Measurements from ENCODE around the gene CNTN4. TPM values are rescaled to one million over a fixed set of nuclear protein-coding genes. Genes with fewer than 3 reads are reported as not detected.

CNTN4 gene
- polyA plus RNA-seq, 1 experiment: not detected

DNA sequence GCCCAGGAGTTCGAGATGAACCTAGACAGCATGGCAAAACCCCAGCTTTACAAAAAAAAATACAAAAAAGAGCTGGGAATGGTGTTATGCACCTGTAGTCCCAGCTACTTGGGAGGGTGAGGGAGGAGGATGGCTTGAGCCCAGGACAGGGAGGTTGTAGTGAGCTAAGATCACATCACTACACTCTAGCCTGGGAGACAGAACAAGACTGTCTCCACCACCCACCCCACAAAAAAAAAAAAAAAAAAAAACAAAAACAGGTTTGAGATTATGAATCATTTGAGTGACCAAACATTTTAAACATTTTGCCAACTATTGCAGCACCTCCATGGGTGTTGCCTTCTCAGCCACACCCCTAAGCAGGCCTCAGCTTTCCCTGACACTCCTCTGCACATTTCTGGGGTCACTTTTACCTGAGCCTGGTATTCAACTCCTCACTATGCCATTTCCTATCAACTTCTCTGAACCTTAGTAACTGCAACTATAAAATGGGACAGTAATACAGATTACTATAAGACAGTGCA lies 969.8 kb downstream of the CNTN4 start:
- H3K36me3 ChIP-seq (ENCODE audit: control insufficient read depth, insufficient read depth, low read length): no peaks in the 10 kb centered on the region
- TF ChIP-seq, protein P1, sequence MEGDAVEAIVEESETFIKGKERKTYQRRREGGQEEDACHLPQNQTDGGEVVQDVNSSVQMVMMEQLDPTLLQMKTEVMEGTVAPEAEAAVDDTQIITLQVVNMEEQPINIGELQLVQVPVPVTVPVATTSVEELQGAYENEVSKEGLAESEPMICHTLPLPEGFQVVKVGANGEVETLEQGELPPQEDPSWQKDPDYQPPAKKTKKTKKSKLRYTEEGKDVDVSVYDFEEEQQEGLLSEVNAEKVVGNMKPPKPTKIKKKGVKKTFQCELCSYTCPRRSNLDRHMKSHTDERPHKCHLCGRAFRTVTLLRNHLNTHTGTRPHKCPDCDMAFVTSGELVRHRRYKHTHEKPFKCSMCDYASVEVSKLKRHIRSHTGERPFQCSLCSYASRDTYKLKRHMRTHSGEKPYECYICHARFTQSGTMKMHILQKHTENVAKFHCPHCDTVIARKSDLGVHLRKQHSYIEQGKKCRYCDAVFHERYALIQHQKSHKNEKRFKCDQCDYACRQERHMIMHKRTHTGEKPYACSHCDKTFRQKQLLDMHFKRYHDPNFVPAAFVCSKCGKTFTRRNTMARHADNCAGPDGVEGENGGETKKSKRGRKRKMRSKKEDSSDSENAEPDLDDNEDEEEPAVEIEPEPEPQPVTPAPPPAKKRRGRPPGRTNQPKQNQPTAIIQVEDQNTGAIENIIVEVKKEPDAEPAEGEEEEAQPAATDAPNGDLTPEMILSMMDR (IDR thresholded peaks at IDR 0.05; ENCODE audit: insufficient read depth, low read depth, low read length): no peak
- ChIA-PET POLR2A (no interaction called here), CTCF (no interaction called here)
- no peak overlapping the region for H3K4me3 ChIP-seq (ENCODE audit: low read depth, low read length)
- DNase-seq (ENCODE audit: low read depth): no peak
- H3K27me3 ChIP-seq (ENCODE audit: control insufficient read depth, insufficient read depth, low read length): no peaks in the 10 kb centered on the region

DNA sequence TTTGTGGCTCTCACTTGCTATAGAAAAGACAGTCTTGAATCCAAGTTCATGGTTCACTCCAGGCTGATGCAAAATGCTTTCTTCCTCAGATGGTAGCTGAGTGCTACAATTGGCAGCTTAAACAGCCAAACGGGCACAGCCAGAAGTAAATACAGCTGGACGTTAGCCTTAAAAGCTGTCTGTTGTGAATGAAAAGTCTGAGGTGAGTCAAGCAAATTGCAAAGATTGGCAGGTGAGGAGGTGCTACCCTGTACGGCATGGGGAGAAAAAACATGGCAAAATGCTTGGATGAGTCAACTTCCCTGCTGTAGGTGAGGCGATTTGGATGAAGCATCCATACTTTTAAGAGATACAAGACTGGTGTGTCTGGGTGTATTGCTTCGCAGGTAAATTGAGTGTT lies 971.1 kb downstream of the CNTN4 start:
- Histone ChIP-seq H3K4me3 (ENCODE audit: low read depth, low read length) (no peak overlapping the region), H3K27me3 (ENCODE audit: control insufficient read depth, insufficient read depth, low read length) (no peaks in the 10 kb centered on the region), H3K36me3 (ENCODE audit: control insufficient read depth, insufficient read depth, low read length) (no peaks in the 10 kb centered on the region)
- TF ChIP-seq, protein P1 (IDR thresholded peaks at IDR 0.05; ENCODE audit: insufficient read depth, low read depth, low read length): no peak
- CTCF ChIA-PET: no interaction called here
- POLR2A ChIA-PET: no interaction called here
- DNase-seq (ENCODE audit: low read depth): no peak

DNA sequence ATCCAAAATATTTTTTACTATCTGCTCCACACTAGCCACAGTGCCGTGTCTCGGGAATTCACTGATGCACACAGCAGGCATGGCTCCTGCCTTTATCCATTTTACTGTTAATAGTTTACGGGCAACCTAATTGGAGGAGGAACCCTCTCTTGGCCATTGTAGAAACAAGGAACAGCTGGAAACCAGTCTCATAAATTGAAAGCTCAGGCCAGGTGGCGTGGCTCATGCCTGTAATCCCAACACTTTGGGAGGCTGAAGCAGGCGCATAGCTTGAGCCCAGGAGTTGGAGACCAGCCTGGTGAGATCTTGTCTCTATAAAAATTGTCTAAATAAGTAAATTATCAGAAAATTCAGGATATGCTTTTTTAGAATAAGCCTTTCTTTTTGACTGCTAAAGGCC lies 972.5 kb downstream of the CNTN4 start:
- POLR2A ChIA-PET: no interaction called here
- CTCF ChIA-PET: no interaction called here
- DNase-seq (ENCODE audit: low read depth): no peak

DNA sequence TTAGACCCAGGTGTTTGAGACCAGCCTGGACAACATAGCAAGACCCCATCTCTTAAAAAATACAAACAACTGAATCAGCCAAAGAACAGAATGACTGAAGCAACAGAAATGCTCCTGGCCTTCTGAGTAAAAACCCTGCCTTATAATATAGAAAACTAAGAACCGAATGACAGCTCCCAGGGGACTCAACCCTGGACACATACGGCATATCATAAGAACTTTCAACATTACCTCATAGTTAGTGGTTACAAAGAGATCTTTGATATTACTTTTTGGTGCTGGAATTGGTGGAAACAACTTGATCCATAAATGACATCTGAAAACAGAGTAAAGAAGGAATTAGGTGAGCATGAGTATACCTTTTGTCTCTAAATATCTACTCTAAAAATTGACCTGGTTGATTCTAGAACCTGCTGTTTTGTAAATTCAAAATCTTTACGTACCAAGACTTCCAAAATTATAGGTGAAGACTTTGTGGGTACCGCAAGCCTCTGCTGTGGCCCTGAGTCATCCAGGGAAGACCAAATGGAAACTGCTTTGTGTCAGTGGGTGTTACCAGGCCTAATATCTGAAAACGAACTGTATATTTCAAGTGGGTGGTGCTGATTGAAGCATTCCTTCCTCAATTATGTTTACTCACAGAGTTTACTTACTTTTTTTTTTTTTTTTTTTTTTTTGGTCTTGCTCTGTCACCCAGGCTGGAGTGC lies 976.0 kb downstream of the CNTN4 start:
- Histone ChIP-seq H3K27me3 (ENCODE audit: control insufficient read depth, insufficient read depth, low read length) (no peaks in the 10 kb centered on the region), H3K36me3 (ENCODE audit: control insufficient read depth, insufficient read depth, low read length) (no peaks in the 10 kb centered on the region), H3K4me3 (ENCODE audit: low read depth, low read length) (no peak overlapping the region)
- ChIA-PET CTCF (interaction anchor here (1.1 kb wide), 1 partner anchor 35 kb away, joined by 3 read pairs; no protein-coding TSS in a partner anchor), POLR2A (no interaction called here)
- TF ChIP-seq, protein P1 (IDR thresholded peaks at IDR 0.05; ENCODE audit: insufficient read depth, low read depth, low read length): no peak
- DNase-seq (ENCODE audit: low read depth): no peak

More for the DNA sequence above, 972.5 kb downstream of the CNTN4 start:
- Histone ChIP-seq H3K27me3 (ENCODE audit: control insufficient read depth, insufficient read depth, low read length) (no peaks in the 10 kb centered on the region), H3K4me3 (ENCODE audit: low read depth, low read length) (no peak overlapping the region), H3K36me3 (ENCODE audit: control insufficient read depth, insufficient read depth, low read length) (no peaks in the 10 kb centered on the region)
- TF ChIP-seq, protein P1 (IDR thresholded peaks at IDR 0.05; ENCODE audit: insufficient read depth, low read depth, low read length): no peak

DNA sequence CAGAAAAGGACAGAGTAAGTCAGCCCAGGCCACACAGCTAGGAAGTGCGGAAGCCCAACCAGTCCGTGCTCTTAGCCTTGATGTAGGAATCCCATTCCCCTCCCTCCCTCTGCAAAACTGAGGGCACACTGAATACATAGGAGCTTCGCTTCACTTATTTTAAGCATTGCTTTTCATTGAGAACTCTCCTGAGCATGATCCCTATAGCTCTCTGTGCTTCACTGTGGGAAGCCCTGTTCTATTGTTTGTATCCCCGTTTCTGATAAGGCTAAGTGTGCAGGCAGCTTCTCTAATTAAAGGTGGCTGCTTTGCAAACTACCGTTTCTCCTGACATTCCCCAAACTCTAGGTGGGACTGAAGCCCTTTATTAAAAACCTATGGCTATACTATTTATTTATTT lies 981.6 kb downstream of the CNTN4 start:
- ChIA-PET CTCF (no interaction called here), POLR2A (no interaction called here)
- Histone ChIP-seq H3K27me3 (ENCODE audit: control insufficient read depth, insufficient read depth, low read length) (no peaks in the 10 kb centered on the region), H3K4me3 (ENCODE audit: low read depth, low read length) (no peak overlapping the region), H3K36me3 (ENCODE audit: control insufficient read depth, insufficient read depth, low read length) (no peaks in the 10 kb centered on the region)
- TF ChIP-seq, protein P1 (IDR thresholded peaks at IDR 0.05; ENCODE audit: insufficient read depth, low read depth, low read length): no peak
- DNase-seq (ENCODE audit: low read depth): no peak

Data from BJ (cell line).